K562 (cell line): ENCODE results near the gene VWDE. TPM values are rescaled to one million over a fixed set of nuclear protein-coding genes. Genes with fewer than 3 reads are reported as not detected.

Experiments
- ATF6 ChIP-seq: sonication (generic); formaldehyde crosslinking; IDR thresholded peaks from 2 replicates; pipeline ENCODE4 v1.4.0; 2020; ENCODE audit warnings: mild to moderate bottlenecking, missing genetic modification reagents
- BMI1 ChIP-seq: fragments of 150-350 bp; IDR thresholded peaks from 2 replicates; pipeline ENCODE4 v1.6.1; 2014; ENCODE audit warnings: low read length
- CBFA2T3 ChIP-seq: fragments of 450-650 bp; IDR thresholded peaks from 2 replicates; pipeline ENCODE4 v1.6.1; 2017
- CCNT2 ChIP-seq: IDR thresholded peaks from 2 replicates; pipeline ENCODE4 v1.6.1; 2011; ENCODE audit warnings: borderline replicate concordance, low read depth, mild to moderate bottlenecking, moderate library complexity, mixed read lengths, low read length; ENCODE audit not compliant: insufficient read length; ENCODE audit errors: extremely low read depth
- ELF1 ChIP-seq: fragments of 200-800 bp; sonication (Bioruptor generic); IDR thresholded peaks from 2 replicates; pipeline ENCODE4 v1.6.1; 2016; ENCODE audit warnings: missing genetic modification characterization, missing compliant biosample characterization
- EP400 ChIP-seq: fragments of 450-650 bp; IDR thresholded peaks from 2 replicates; pipeline ENCODE4 v1.6.1; 2017; ENCODE audit warnings: antibody characterized with exemption, mild to moderate bottlenecking, moderate library complexity
- KDM5B ChIP-seq: fragments of 200-600 bp; sonication (generic); IDR thresholded peaks from 2 replicates; pipeline ENCODE4 v1.6.1; 2012; ENCODE audit warnings: low read depth, mild to moderate bottlenecking, moderate library complexity, low read length, control low read depth, inconsistent platforms; ENCODE audit not compliant: insufficient replicate concordance
- NFE2L1 ChIP-seq: fragments of 450-650 bp; IDR thresholded peaks from 2 replicates; pipeline ENCODE4 v1.6.1; 2016; ENCODE audit warnings: missing genetic modification characterization, low read depth, mild to moderate bottlenecking, missing compliant biosample characterization, moderate library complexity, borderline replicate concordance
- PHTF2 ChIP-seq: fragments of 250-450 bp; sonication (Bioruptor Pico); IDR thresholded peaks from 2 replicates; pipeline ENCODE4 v1.5.0; 2021; ENCODE audit warnings: mild to moderate bottlenecking
- RREB1 ChIP-seq: fragments of 250-450 bp; sonication (Bioruptor Pico); IDR thresholded peaks from 2 replicates; pipeline ENCODE4 v1.4.0; 2020
- SAFB ChIP-seq: fragments of 200-400 bp; formaldehyde crosslinking; IDR thresholded peaks from 2 replicates; pipeline ENCODE4 v1.6.1; 2017; ENCODE audit warnings: low read depth, low read length, borderline replicate concordance
- SLC30A9 ChIP-seq: fragments of 250-450 bp; sonication (Bioruptor Pico); IDR thresholded peaks from 2 replicates; pipeline ENCODE4 v1.8.0; 2022; ENCODE audit warnings: mild to moderate bottlenecking, moderate library complexity
- SP2 ChIP-seq: IDR thresholded peaks from 2 replicates; pipeline ENCODE4 v1.6.1; 2011; ENCODE audit warnings: mild to moderate bottlenecking, low read depth, low read length, moderate library complexity; ENCODE audit not compliant: poor library complexity, severe bottlenecking; ENCODE audit errors: extremely low read depth
- SUPT5H ChIP-seq: fragments of 450-650 bp; IDR thresholded peaks from 2 replicates; pipeline ENCODE4 v1.6.1; 2016
- ZBTB49 ChIP-seq: sonication (generic); formaldehyde crosslinking; IDR thresholded peaks from 2 replicates; pipeline ENCODE4 v1.8.0; 2022; ENCODE audit warnings: missing genetic modification reagents, mild to moderate bottlenecking, borderline replicate concordance
- ZHX1 ChIP-seq: fragments of 150-350 bp; conservative IDR thresholded peaks from 2 replicates; pipeline ENCODE4 v1.6.1; 2014; ENCODE audit warnings: low read length
- polyA plus RNA-seq, 8 experiments: library from polyadenylated mRNA; depleted of rRNA in 4 of 8; stranded (reverse) in 5 of 8; unstranded in 3 of 8; fragments of >200 nt; fragmentation: Nextera tagmentation in 2 of 8; fragmentation: Illumina TruSeq in 1 of 8; extraction: Ambion mirVana in 2 of 8; extraction: Trizol in 1 of 8; gene quantifications; 2 replicates each; pipeline versions ENCODE4 v1.2.1 to v1.2.3, GENCODE V29; 2011 to 2014; ENCODE audit warnings: inconsistent platforms in 1 of 8, missing spikeins in 1 of 8
- total RNA-seq, 7 experiments: library from RNA; depleted of rRNA in 6 of 7; stranded (reverse); fragments of >200 nt in 6 of 7; fragmentation: Illumina TruSeq in 2 of 7; extraction: Trizol in 2 of 7; gene quantifications; 2 replicates each; pipeline versions ENCODE4 v1.2.1 to v1.2.3, GENCODE V29; 2011 to 2021; ENCODE audit warnings: low replicate concordance in 1 of 7

The VWDE gene
- total and polyA plus RNA-seq, 9 of the 15 experiments (the other 6 are each of a cell fraction or from before 2014, with no cell fraction given), result 40.6 to 162 (median 95.2) TPM

- TF ChIP-seq RREB1 (no peak), ELF1 (no peak), CBFA2T3 (peak; percentile 98), SP2 (no peak), BMI1 (no peak), EP400 (peak; percentile 55), SLC30A9 (CRISPR knock-in tag) (no peak), NFE2L1 (no peak), SAFB (no peak), CCNT2 (peak; percentile 93), ZHX1 (no peak), KDM5B (no peak), SUPT5H (no peak), ATF6 (CRISPR knock-in tag) (no peak), PHTF2 (CRISPR knock-in tag) (no peak), ZBTB49 (CRISPR knock-in tag) (no peak)
Observed at GRCh38 chr7:12385364-12385786, 18.3 kb downstream of the VWDE start (continued).
